H1 (cell line): Measurements from ENCODE around the gene LRRC30. TPM values are rescaled to one million over a fixed set of nuclear protein-coding genes. Genes with fewer than 3 reads are reported as not detected.

ENCODE experiments used
- CTCF ChIA-PET: fragments of 300-600 bp; sonication (Branson Sonifier 250); formaldehyde crosslinking; loops from one replicate; lab custom pipeline; 2021; ENCODE audit not compliant: partially characterized antibody; lab: Charles Lee
- POLR2A ChIA-PET: fragments of 300-600 bp; sonication (Branson Sonifier 250); formaldehyde crosslinking; loops from one replicate; lab custom pipeline; 2021; ENCODE audit warnings: inconsistent platforms; ENCODE audit not compliant: partially characterized antibody; lab: Charles Lee
- DNase-seq, 2 experiments: peaks; one replicate each; pipeline versions ENCODE4 v3.0.0 to v3.0.0-alpha.2; 2010 to 2022; ENCODE audit warnings: low spot score in 2 of 2, low read depth in 1 of 2, mixed read lengths in 1 of 2
- FAIRE-seq: peaks from 2 replicates; lab custom pipeline; 2011; peaks lifted over from hg19 to GRCh38; lab: Jason Lieb, UNC
- H2AFZ ChIP-seq: 2 replicates; pipeline ENCODE4 v1.8.1; 2012; ENCODE audit warnings: low read length, inconsistent platforms
- H2AK5ac ChIP-seq: 2 replicates; pipeline ENCODE4 v1.6.1; 2013; ENCODE audit warnings: low read depth, low read length
- H2BK120ac ChIP-seq: replicated peaks from 2 replicates; pipeline ENCODE3; 2013; ENCODE audit warnings: low read depth, low read length, inconsistent platforms
- H2BK12ac ChIP-seq: 2 replicates; pipeline ENCODE4 v1.6.1; 2013; ENCODE audit warnings: low read depth, low read length
- H2BK15ac ChIP-seq: 2 replicates; pipeline ENCODE4 v1.6.1; 2013; ENCODE audit warnings: low read length
- H2BK20ac ChIP-seq: 2 replicates; pipeline ENCODE4 v1.6.1; 2013; ENCODE audit warnings: low read length
- H2BK5ac ChIP-seq: 2 replicates; pipeline ENCODE4 v1.6.1; 2013; ENCODE audit warnings: low read depth, low read length
- H3K14ac ChIP-seq: 2 replicates; pipeline ENCODE4 v1.6.1; 2013; ENCODE audit warnings: inconsistent platforms; ENCODE audit not compliant: insufficient read length
- H3K18ac ChIP-seq: 2 replicates; pipeline ENCODE4 v1.6.1; 2013; ENCODE audit warnings: low read length; ENCODE audit errors: extremely low read depth
- H3K23ac ChIP-seq: 2 replicates; pipeline ENCODE4 v1.6.1; 2013; ENCODE audit warnings: inconsistent platforms; ENCODE audit not compliant: insufficient read length
- H3K23me2 ChIP-seq: 2 replicates; pipeline ENCODE4 v1.6.1; 2013; ENCODE audit warnings: low read depth, low read length
- H3K27ac ChIP-seq: 2 replicates; pipeline ENCODE4 v1.6.1; 2011; ENCODE audit warnings: low read depth, low read length, inconsistent platforms
- H3K27me3 ChIP-seq, 4 experiments: replicated peaks in 1 of 4; 1 replicate in 1 of 4; 2 replicates in 3 of 4; pipeline versions ENCODE4 v1.6.1 to v1.8.1; 2011 to 2013; ENCODE audit warnings: low read length in 3 of 4, mild to moderate bottlenecking in 3 of 4, inconsistent platforms in 2 of 4, mixed read lengths in 2 of 4, moderate library complexity in 1 of 4; ENCODE audit not compliant: control insufficient read depth in 3 of 4, insufficient read depth in 3 of 4; ENCODE audit errors: extremely low read depth in 1 of 4
- H3K36me3 ChIP-seq, 4 experiments: 2 replicates each; pipeline versions ENCODE4 v1.6.1 to v1.8.1; 2011 to 2013; ENCODE audit warnings: mild to moderate bottlenecking in 4 of 4, low read length in 3 of 4, moderate library complexity in 2 of 4, control low read depth in 1 of 4, inconsistent platforms in 1 of 4; ENCODE audit not compliant: insufficient read depth in 4 of 4, control insufficient read depth in 2 of 4
- H3K4ac ChIP-seq: replicated peaks from 2 replicates; pipeline ENCODE3; 2013; ENCODE audit warnings: low read length, low read depth, mixed read lengths, inconsistent platforms; ENCODE audit not compliant: insufficient read length
- H3K4me1 ChIP-seq, 4 experiments: replicated peaks in 1 of 4; 1 replicate in 1 of 4; 2 replicates in 3 of 4; pipeline versions ENCODE4 v1.6.1 to v1.8.1; 2011 to 2013; ENCODE audit warnings: low read length in 3 of 4, inconsistent platforms in 2 of 4, mixed read lengths in 1 of 4; ENCODE audit not compliant: insufficient read depth in 4 of 4, control insufficient read depth in 3 of 4
- H3K4me2 ChIP-seq, 2 experiments: 2 replicates each; pipeline versions ENCODE4 v1.6.1 to v1.8.1; 2011 to 2013; ENCODE audit warnings: low read depth in 2 of 2, low read length in 2 of 2, control low read depth in 1 of 2, inconsistent platforms in 1 of 2, mild to moderate bottlenecking in 1 of 2; ENCODE audit not compliant: insufficient read depth in 1 of 2
- H3K4me3 ChIP-seq, 4 experiments: fragments of 200-600, 300-600 bp in 1 of 4; sonication (generic), shearing (Covaris generic), sonication (Bioruptor Twin) in 1 of 4; 2 replicates each; pipeline versions ENCODE4 v1.5.1 to v1.8.1; 2011 to 2016; ENCODE audit warnings: low read length in 4 of 4, low read depth in 3 of 4, control low read depth in 2 of 4, inconsistent platforms in 2 of 4, mild to moderate bottlenecking in 2 of 4, mixed read lengths in 1 of 4, moderate library complexity in 1 of 4; ENCODE audit not compliant: insufficient read depth in 2 of 4; ENCODE audit errors: extremely low read depth in 1 of 4
- H3K56ac ChIP-seq: replicated peaks from 2 replicates; pipeline ENCODE3; 2013; ENCODE audit warnings: low read depth, mild to moderate bottlenecking, mixed read lengths, low read length, inconsistent platforms; ENCODE audit not compliant: insufficient read length
- H3K79me1 ChIP-seq: 2 replicates; pipeline ENCODE4 v1.6.1; 2013; ENCODE audit warnings: low read depth, low read length, control low read depth
- H3K79me2 ChIP-seq, 2 experiments: 2 replicates each; pipeline versions ENCODE4 v1.6.1 to v1.8.1; 2012 to 2013; ENCODE audit warnings: low read length in 2 of 2, mild to moderate bottlenecking in 2 of 2, inconsistent platforms in 1 of 2; ENCODE audit not compliant: insufficient read depth in 2 of 2, control insufficient read depth in 1 of 2
- H3K9ac ChIP-seq, 4 experiments: replicated peaks in 1 of 4; 1 replicate in 1 of 4; 2 replicates in 3 of 4; pipeline versions ENCODE4 v1.6.1 to v1.8.1; 2011 to 2013; ENCODE audit warnings: low read depth in 3 of 4, low read length in 3 of 4, control low read depth in 2 of 4, mild to moderate bottlenecking in 2 of 4, moderate library complexity in 2 of 4, inconsistent platforms in 1 of 4; ENCODE audit errors: extremely low read depth in 1 of 4
- H3K9me3 ChIP-seq, 2 experiments: 2 replicates each; pipeline versions ENCODE4 v1.6.1 to v1.8.1; 2012 to 2013; ENCODE audit warnings: mild to moderate bottlenecking in 2 of 2, moderate library complexity in 2 of 2, control low read depth in 1 of 2, inconsistent platforms in 1 of 2, low read depth in 1 of 2, low read length in 1 of 2, mixed read lengths in 1 of 2; ENCODE audit not compliant: insufficient read depth in 2 of 2
- H4K20me1 ChIP-seq, 2 experiments: replicated peaks in 1 of 2; 2 replicates each; pipeline versions ENCODE3 to v1.8.1; 2011 to 2013; ENCODE audit warnings: inconsistent platforms in 2 of 2, low read length in 2 of 2, mild to moderate bottlenecking in 1 of 2; ENCODE audit not compliant: insufficient read depth in 2 of 2, control insufficient read depth in 1 of 2
- H4K5ac ChIP-seq: 2 replicates; pipeline ENCODE4 v1.6.1; 2013; ENCODE audit warnings: low read length, low read depth, mixed read lengths, inconsistent platforms; ENCODE audit not compliant: insufficient read length
- H4K8ac ChIP-seq: 2 replicates; pipeline ENCODE4 v1.8.0; 2013; ENCODE audit warnings: mild to moderate bottlenecking, moderate library complexity, low read length, inconsistent platforms; ENCODE audit not compliant: insufficient read depth; ENCODE audit errors: extremely low read depth
- H4K91ac ChIP-seq: replicated peaks from 2 replicates; pipeline ENCODE3; 2013; ENCODE audit warnings: low read length, mixed read lengths, inconsistent platforms; ENCODE audit not compliant: insufficient read length
- ATF2 ChIP-seq: IDR thresholded peaks from 2 replicates; pipeline ENCODE4 v1.6.1; 2012; ENCODE audit warnings: low read length, inconsistent platforms
- CHD2 ChIP-seq: IDR thresholded peaks from 2 replicates; pipeline ENCODE4 v1.6.1; 2012; ENCODE audit warnings: low read length, improper control_type of control experiment
- NRF1 ChIP-seq: IDR thresholded peaks from 2 replicates; pipeline ENCODE4 v1.6.1; 2011; ENCODE audit warnings: mild to moderate bottlenecking, low read depth, low read length, improper control_type of control experiment
- PHF8 ChIP-seq: fragments of 200-600 bp; sonication (generic); conservative IDR thresholded peaks from 2 replicates; pipeline ENCODE4 v1.7.1; 2012; ENCODE audit warnings: low read depth, mild to moderate bottlenecking, inconsistent platforms, low read length, moderate library complexity
- RAD21 ChIP-seq, 2 experiments: IDR thresholded peaks in 1 of 2; conservative IDR thresholded peaks in 1 of 2; 2 replicates each; pipeline ENCODE4 v1.6.1; 2011; ENCODE audit warnings: low read depth in 2 of 2, low read length in 2 of 2, improper control_type of control experiment in 1 of 2, inconsistent platforms in 1 of 2, mild to moderate bottlenecking in 1 of 2, moderate library complexity in 1 of 2
- RBBP5 ChIP-seq: IDR thresholded peaks from 2 replicates; pipeline ENCODE4 v1.7.1; 2012; ENCODE audit warnings: low read depth, mild to moderate bottlenecking, inconsistent platforms, low read length, moderate library complexity, borderline replicate concordance
- RFX5 ChIP-seq: IDR thresholded peaks from 2 replicates; pipeline ENCODE4 v1.6.1; 2011; ENCODE audit warnings: low read depth, low read length, improper control_type of control experiment, borderline replicate concordance
- SIRT6 ChIP-seq: IDR thresholded peaks from one replicate; pipeline ENCODE4 v1.7.1; 2012; ENCODE audit warnings: low read length, inconsistent platforms
- SRF ChIP-seq: IDR thresholded peaks from 2 replicates; pipeline ENCODE4 v1.6.1; 2011; ENCODE audit warnings: mild to moderate bottlenecking, low read depth, low read length, moderate library complexity
- TBP ChIP-seq: IDR thresholded peaks from 2 replicates; pipeline ENCODE4 v1.6.1; 2011; ENCODE audit warnings: low read depth, low read length, improper control_type of control experiment
- TCF12 ChIP-seq: IDR thresholded peaks from 2 replicates; pipeline ENCODE4 v1.6.1; 2011; ENCODE audit warnings: low read depth, mild to moderate bottlenecking, low read length
- WGBS, 2 experiments: shearing (Covaris generic) in 1 of 2; methylation state at CpG; one replicate each; pipeline versions ENCODE4 v1.1.6 to v1.1.7; 2013 to 2015; ENCODE audit warnings: low lambda C conversion rate in 2 of 2, mixed read lengths in 2 of 2, inconsistent platforms in 1 of 2, low coverage in 1 of 2, missing lambda C conversion rate in 1 of 2; ENCODE audit not compliant: insufficient replicate concordance in 2 of 2, insufficient coverage in 1 of 2, insufficient read length in 1 of 2; ENCODE audit errors: extremely low coverage in 1 of 2, missing lambda C conversion rate in 1 of 2; 5-methylcytosine and 5-hydroxymethylcytosine counted together
- polyA plus RNA-seq, 7 experiments: library from polyadenylated mRNA; depleted of rRNA in 3 of 7; stranded (reverse) in 5 of 7; unstranded in 2 of 7; fragments of >200 nt in 5 of 7; fragments of 200-250 nt in 2 of 7; gene quantifications; 1 replicate in 5 of 7; 2 replicates in 1 of 7; 4 replicates in 1 of 7; pipeline versions ENCODE4 v1.2.1 to v1.2.3, GENCODE V29; 2011 to 2013; ENCODE audit warnings: missing spikeins in 2 of 7, mixed read lengths in 2 of 7
- total RNA-seq: library from RNA; stranded (reverse); fragmentation: NEBNext Ultra II Directional; extraction: Animal tissue kit (Norgen Biotek cat#: 25700); gene quantifications from 2 replicates; pipeline ENCODE4 v1.2.1, GENCODE V29; 2021
- TF ChIP-seq, protein P1 (sequence below): IDR thresholded peaks from 2 replicates; pipeline ENCODE4 v1.6.1; 2011; ENCODE audit warnings: low read depth, mild to moderate bottlenecking, low read length; ENCODE audit not compliant: insufficient read depth

The LRRC30 gene
- total and polyA plus RNA-seq, 2 of the 8 experiments (the other 6 are each of a cell fraction or from before 2014, with no cell fraction given) = not detected

DNA sequence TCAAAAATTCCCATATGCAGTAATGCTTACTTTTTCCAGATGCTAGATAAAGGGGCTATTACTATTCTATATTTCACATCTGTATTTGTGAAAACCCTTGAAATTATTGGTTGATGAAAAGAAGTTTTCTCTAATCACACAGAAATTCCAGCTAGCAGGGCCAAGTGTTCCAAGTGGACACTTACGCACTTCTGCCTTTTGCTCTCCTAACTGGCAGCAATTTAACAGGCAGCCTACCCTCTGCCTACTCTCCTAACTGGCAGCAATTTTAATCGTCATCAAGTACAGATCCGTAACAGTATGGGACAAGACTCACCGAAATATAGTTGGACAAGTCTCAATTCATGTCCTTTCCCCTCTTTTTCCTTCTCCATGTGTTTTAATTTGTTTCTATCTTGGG is 12.0 kb downstream of the LRRC30 start:
- no peak for FAIRE-seq
- no peaks in the 10 kb centered on the region for H3K79me2 ChIP-seq
- no peaks in the 10 kb centered on the region for H3K27me3 ChIP-seq
- no peak for TF ChIP-seq PHF8
- TF ChIP-seq RAD21 (IDR thresholded peaks at IDR 0.05 in 1 of 2, conservative IDR thresholded peaks at IDR 0.05 in 1 of 2; ENCODE audit: low read depth in 2 of 2, low read length in 2 of 2) = no peak
- TF ChIP-seq, protein P1, sequence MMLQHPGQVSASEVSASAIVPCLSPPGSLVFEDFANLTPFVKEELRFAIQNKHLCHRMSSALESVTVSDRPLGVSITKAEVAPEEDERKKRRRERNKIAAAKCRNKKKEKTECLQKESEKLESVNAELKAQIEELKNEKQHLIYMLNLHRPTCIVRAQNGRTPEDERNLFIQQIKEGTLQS = no peak
- TF ChIP-seq CHD2 = no peak
- TF ChIP-seq RFX5 = no peak
- no peak for TF ChIP-seq RBBP5
- TF ChIP-seq TBP = no peak
- no peak for TF ChIP-seq ATF2
- no peak for TF ChIP-seq SRF
- no peak for TF ChIP-seq TCF12
- no peak for TF ChIP-seq NRF1
- TF ChIP-seq SIRT6 = no peak

More for the DNA sequence above, 12.0 kb downstream of the LRRC30 start:
- H4K8ac ChIP-seq = no peak overlapping the region
- no peak overlapping the region for H3K4ac ChIP-seq
- H2BK20ac ChIP-seq = no peak overlapping the region
- WGBS, 2 experiments = 95% methylated on average over 4 of the region's 4 CpGs; no CpG with 5 or more reads in 1 of the 2 experiments
- H3K23ac ChIP-seq = no peak overlapping the region
- H3K9ac ChIP-seq = no peak overlapping the region
- no peaks in the 10 kb centered on the region for H4K20me1 ChIP-seq
- no peak overlapping the region for H2BK15ac ChIP-seq
- no peak overlapping the region for H3K4me2 ChIP-seq
- no peaks in the 10 kb centered on the region; the same call in 1 of the 2 replicates for H3K23me2 ChIP-seq
- ChIA-PET POLR2A (no interaction called here), CTCF (no interaction called here)
- no peak overlapping the region for H3K18ac ChIP-seq
- H2AK5ac ChIP-seq = no peak overlapping the region
- no peak overlapping the region for H2BK12ac ChIP-seq
- H3K79me1 ChIP-seq = no peaks in the 10 kb centered on the region
- H3K4me1 ChIP-seq = no peaks in the 10 kb centered on the region
- no peaks in the 10 kb centered on the region for H3K36me3 ChIP-seq
- H3K27ac ChIP-seq = no peak overlapping the region
- H3K14ac ChIP-seq = no peak overlapping the region
- DNase-seq = no peak
- H4K5ac ChIP-seq = no peak overlapping the region
- no peaks in the 10 kb centered on the region; a peak in 1 of 4 replicates for H3K9me3 ChIP-seq
- no peak overlapping the region for H2BK120ac ChIP-seq
- H2AFZ ChIP-seq = no peak overlapping the region
- H3K4me3 ChIP-seq = no peak overlapping the region
- H2BK5ac ChIP-seq = no peak overlapping the region
- H3K56ac ChIP-seq = no peak overlapping the region
- no peak overlapping the region for H4K91ac ChIP-seq
